Activated CD4-positive, alpha-beta T cell treated with anti-CD3 and anti-CD28 coated beads for 4 hours (primary cell): ENCODE data around the gene KLF13.
A peak's percentile ranks its signal among the peaks of the same experiment; 100 is the strongest.

Experiments used
- DNase-seq, 2 donors: peaks; one replicate each; pipeline ENCODE4 v3.0.0-alpha.2; 2020

Gene KLF13

DNA sequence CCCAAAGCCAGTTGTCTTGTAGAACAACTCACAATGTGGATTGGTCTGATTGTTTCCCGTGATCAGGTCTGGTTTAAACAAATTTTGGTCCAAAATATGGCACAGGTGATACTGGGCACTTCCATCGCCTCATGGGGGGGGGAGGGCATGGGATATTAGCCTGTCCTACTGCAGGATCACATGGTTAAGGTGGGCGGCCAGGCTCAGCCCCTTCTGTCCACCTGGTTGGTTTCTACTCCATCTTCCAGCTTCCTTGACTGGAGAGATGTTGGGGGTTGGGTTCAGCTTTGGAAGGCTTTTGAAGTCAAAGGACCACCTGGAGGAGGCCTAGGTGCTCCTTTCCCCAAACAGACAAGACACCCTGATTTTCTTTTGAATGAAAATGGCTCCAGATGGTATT, 7.2 kb downstream of the KLF13 start:
- no peak for DNase-seq

DNA sequence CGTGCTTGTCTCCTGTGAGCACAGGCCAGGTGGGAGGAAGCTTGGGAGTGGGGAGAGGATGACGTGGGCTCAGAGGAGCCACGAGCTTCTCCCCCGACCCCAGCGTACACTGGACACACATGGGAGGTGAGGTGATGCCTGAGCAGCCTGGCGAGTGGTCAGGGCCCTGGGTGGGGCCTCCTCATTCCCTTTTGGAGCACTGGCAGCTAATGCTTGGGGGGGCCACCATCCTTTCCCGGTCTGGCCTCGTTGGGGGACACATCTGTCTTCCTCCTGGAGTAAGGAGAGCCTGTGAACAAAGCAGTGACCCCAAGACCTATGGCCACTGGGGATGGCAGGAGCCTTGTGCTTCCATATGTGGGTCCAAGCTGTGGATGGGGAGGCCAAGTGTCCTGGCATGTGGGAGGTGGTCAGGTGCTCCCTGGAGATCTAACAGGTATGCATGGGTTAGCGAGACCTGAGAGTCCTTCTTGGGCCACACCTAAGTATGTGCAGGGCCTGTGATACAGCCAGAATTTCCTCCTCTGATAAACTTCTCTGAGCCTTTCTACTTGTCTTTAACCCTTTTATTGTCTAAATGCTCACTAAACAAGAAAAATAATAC, 9.5 kb downstream of the KLF13 start:
- DNase-seq = no peak

DNA sequence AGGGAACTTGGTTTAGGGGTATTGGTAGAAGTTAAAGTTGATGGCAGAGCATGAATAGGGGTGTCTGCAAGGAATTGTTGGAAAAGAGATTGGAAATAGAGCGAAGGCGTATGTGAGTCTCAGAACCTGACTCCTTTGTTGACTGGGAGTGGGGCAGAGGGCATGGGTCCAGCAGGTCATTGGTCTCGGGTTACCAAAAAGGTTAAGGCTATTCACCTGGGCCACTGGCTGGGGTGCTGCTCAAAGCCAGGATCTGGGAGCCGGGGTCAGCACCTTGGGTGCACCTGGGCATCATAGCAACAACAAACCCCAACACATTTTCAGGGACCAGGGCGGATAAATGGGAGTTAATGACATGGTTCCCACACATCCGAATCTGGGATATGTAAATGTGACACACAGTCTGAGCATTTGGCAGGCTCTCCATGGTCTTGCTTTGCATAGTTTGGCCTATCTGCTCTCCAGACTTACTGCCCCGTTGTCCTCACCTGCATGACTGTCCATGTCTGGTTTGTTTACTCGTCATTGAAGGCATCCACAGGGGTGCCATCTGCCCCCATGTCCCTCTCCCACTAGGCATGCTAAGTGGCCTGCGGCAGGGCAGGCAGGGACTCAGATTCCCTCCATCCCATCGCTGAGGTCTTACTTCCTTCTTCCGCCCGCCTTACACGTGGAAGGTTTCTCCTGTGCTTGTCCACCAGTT, 10.1 kb downstream of the KLF13 start:
- DNase-seq = no peak

DNA sequence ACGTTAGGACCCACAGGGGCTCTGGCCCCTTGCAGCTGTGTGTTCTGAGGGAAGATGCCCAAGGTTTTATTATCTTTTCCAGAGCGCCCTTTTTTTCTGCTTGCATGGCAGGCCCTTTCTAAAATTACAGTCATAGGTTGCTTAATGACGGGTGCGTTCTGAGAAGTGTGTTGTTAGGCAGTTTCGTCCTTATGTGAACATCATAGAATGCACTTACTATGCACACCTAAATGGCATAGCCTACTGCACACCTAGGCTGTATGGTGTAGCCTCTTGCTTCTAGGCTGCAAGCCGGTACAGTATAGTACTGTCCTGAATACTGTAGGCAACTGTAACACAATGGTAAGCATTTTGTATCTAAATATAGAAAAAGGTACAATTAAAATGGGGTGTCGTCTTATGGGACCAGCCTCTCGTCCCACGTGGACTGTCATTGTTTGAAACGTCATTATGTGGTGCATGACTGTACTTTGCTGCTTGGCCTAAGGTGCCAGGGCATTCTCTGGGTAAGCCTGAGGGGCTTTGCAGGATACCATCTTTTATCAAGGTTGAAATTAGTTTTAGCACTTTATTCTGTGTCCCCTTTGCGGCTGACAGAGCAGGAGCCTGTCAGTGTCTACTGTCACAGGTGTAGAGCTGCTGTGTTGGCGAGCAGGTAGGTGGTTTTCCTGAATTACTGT, 10.9 kb downstream of the KLF13 start:
- no peak for DNase-seq

- DNase-seq = no peak
Observed at GRCh38 chr15:31338318-31338878, 11.8 kb downstream of the KLF13 start.

GRCh38 chr15:31338879-31339557, 12.4 kb downstream of the KLF13 start:
- DNase-seq = peak in 1 of 2 donors; percentile 35

DNA sequence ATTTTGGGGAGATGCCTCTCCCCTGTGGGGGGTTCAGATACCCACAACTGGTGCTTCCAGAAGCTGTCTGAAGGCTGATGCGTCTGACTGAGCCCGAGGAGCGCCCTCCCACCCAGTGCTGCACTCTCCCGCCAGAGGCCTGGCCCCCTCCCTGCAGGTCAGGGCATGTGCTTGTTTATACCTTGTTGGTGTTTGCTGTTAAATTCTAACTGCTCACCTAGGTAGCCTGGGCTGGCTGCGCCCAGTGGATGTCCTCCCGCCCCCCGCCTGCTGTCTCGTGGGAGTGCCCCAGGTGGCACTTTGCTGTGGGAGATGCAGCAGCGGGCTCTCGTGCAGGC, 12.9 kb downstream of the KLF13 start:
- DNase-seq = no peak

- no peak for DNase-seq
Observed at GRCh38 chr15:31340047-31340446, 13.4 kb downstream of the KLF13 start.

DNA sequence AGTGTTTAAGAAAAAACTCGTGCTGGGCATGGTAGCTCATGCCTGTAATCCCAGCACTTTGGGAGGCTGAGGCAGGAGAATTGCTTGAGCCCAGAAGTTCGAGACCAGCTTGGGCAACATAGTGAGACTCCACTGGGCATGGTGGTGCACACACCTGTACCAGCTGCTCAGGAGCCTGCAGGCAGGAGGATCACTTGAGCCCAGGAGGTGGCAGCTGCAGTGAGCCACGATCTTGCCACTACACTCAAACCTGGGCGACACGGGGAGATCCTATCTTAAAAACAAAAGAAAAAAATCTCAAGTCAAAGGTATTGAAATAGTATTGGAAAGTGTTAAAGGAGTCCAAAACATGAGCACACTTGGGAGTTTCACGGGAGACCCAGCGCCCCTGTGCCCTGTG, 14.0 kb downstream of the KLF13 start:
- no peak for DNase-seq

- DNase-seq = no peak
Observed at GRCh38 chr15:31341071-31341470, 14.4 kb downstream of the KLF13 start.

DNA sequence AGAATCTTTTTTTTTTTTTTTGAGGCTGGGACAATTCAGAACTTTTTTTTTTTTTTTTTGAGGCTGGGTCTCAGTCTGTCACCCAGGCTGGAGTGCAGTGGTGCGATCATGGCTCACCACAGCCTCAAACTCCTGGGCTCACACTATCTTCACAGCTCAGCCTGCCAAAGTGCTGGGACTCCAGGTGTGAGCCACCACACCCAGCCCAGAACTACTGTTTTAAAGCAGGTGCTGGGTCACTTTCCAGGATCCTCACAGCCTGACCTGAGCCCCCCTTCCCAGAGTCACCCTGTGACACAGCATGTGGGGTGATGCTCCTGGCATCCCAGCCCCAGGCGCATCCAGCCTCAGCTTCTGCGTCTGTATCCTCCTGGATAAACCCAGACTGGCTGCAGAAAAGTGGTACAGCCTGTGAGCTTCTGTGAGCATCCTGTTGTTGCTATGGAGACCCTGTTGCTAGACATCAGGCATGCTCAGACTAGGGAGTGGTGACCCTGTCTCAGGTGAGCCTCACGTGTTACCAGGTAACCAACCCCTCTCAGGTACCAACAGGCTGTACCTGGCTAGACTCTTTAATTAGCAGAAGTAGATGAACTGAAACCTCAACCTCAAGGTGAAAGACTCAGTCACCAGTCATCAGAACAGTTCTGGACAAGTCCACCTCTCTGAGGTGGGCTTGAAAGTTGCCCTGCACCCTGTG, 15.0 kb downstream of the KLF13 start:
- DNase-seq = no peak

DNA sequence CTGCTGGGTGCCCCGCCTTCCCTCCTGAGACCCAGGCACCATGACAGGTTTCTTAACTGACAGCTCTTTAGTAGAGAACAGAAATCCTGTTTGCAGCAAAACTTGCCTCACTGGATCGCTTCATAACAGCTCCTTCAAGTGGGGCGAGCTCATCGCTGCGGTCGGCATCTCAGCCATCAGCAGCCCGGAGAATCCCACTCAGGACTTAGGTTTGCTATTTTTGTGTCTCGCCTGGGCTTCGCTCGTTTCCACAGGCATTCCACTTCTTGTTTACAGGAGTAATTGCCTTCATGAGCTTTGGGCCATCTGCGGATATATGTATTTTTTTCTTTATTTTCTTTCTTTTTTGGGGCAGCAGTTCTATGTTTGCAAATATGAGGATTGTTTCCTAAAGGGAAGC, 15.7 kb downstream of the KLF13 start:
- no peak for DNase-seq

GRCh38 chr15:31342781-31343626, 16.4 kb downstream of the KLF13 start:
- DNase-seq = no peak

DNA sequence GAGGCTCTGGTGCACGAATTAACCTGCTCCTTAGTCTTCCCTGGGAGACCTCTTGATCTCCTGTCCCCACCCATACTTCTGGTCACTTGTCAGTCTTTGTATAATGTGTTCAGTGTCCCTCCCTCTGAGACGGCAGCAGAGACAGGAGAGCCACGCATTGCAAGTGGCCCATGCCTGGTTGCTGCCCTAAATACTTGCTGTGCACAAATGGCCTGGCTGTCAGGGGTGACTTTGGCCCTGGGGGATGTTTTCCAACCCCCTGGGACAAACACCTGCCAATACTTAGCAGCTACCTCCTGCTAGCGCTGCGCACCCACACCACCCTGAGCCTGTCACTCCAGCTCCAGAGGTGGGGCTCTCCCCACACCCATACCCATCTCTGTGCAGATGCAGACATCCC, 17.2 kb downstream of the KLF13 start:
- DNase-seq = no peak

- DNase-seq = no peak
Observed at GRCh38 chr15:31344266-31344665, 17.6 kb downstream of the KLF13 start.

- DNase-seq = no peak
Observed at GRCh38 chr15:31344823-31345605, 18.4 kb downstream of the KLF13 start.

GRCh38 chr15:31345606-31346366, 19.2 kb downstream of the KLF13 start:
- no peak for DNase-seq

- DNase-seq = no peak
Observed at GRCh38 chr15:31346367-31347066, 19.9 kb downstream of the KLF13 start.
